Right renal pelvis (tissue), 4 donors: ENCODE measurements around the gene ADARB2. TPM values are rescaled to one million over a fixed set of nuclear protein-coding genes. Genes with fewer than 3 reads are reported as not detected.

Source experiments
- DNase-seq, 4 donors: peaks; one replicate each; pipeline ENCODE4 v3.0.0-alpha.2; 2013; ENCODE audit warnings: low read depth in 4 of 4, low spot score in 3 of 4, missing footprints in 1 of 4
- polyA plus RNA-seq, 4 donors: library from polyadenylated mRNA; unstranded; fragments of 120-200 nt; gene quantifications; one replicate each; pipeline ENCODE4 v1.2.1, GENCODE V29; 2013; ENCODE audit not compliant: insufficient read length in 4 of 4

ADARB2 gene
- polyA plus RNA-seq, 4 donors: 0.90 to 1.8 (median 1.4) TPM

DNA sequence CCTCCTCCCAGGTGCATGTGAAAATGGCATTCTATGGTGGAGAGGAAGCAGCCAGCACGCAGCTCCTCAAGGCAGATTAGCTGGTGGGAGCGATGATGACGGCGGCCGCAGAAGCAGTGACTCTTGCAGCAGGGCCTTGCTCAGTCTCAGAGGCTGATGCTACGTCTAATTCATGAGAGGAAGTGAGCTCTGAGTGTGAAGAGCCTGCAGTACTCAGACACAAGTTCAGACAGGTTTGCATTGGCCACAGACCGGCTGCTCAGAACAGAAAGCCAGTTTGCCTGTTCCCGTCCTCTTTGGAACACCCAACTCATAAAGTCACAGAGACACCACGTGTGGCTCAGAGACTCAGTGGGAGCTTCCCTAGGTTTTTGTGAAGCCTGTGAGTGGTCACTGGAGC lies 136.5 kb downstream of the ADARB2 start:
- DNase-seq: no peak

DNA sequence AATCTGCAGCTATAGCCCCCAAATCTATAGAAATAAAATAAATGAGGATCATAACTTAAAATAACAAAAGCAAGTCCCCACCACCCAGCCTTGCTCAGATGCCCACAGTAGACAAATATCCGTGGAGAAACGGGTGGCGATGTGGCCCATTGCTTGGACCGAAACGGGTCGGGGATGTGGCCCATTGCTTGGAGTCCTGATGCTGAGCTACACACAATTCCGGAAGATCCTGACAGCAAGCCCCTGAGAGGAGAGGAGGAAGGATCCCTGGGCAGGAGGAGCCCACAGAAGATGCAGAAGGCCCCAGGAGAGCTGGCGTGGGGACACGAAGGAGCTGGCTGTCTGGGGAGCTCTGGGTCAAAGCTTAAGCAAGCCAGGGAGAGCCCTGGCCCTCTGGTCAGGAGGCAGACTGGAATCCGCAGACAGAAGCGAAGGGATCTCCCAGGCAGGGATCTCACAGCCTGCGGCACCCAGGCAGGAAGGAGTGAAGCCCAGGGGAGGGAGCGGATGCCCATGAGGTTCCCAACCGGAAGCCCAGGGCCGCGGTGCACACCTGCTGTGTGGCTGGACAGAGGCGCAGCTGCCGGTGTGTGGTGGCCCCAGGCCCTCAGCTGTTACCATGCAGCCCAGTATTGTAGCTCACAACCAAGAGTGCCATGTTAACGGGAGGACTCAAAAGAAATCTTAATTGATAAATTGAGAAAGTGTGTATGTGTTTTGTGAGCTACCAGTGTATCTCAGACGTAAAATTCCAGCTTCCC lies 138.8 kb downstream of the ADARB2 start:
- DNase-seq: no peak

DNA sequence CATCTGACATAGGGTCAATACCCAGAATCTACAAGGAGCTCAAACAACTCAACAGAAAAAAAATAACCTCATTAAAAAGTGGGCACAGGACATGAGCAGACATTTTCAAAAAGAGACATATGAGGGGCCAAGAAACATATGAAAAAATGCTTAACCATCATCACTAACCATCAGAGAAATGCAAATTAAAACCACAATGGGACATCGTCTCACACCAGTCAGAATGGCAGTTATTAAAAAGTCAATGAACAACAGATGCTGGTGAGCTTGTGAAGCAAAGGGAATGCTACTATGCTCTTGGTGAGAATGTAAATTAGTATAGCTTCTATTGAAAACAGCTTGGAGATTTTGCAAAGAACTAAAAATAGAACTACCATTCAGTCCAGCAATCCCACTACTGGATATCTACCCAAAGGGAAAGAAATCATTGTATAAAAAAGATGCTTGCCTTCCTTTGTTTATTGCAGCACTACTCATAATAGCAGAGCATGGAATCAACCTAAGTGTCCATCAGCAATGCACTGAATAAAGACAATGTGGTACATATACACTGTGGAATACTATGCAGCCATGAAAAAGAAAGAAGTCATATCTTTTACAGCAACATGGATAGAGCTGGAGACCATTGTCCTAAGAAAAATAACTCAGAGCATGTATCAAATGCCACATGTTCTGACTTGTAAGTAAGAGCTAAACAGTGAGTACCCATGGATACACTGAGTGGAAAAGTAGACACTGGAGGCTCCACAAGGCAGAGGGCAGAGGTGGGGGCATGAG lies 139.8 kb downstream of the ADARB2 start:
- no peak for DNase-seq

DNA sequence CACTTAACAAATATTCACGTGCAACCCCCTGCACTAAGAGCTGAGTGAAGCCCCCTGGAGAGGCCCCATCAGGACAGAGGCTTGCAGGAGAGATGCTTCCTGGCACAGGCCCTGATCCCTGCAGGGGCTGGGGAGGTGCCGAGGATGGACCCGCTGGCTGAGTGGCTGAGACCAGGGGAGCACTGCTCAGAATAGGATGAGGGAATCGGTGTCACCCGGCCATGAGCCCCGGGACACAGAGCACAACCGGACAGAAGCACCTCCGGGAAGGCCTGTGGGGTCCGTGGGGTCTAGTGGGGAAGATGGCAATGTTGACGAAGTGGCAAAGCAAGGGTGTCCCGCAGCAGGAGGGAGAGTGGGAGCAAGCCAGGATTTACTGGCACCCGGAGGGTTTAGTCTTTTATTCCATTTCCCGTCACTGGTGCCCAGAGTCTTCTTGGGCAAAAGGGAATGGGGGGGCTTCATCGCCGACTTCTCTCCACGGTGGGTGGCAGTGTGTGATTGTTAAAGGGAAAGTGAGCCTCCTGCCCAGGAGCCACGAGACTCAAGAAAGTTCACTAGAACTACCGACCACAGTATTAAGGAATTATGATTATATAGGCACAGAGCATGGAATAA lies 140.7 kb downstream of the ADARB2 start:
- no peak for DNase-seq

DNA sequence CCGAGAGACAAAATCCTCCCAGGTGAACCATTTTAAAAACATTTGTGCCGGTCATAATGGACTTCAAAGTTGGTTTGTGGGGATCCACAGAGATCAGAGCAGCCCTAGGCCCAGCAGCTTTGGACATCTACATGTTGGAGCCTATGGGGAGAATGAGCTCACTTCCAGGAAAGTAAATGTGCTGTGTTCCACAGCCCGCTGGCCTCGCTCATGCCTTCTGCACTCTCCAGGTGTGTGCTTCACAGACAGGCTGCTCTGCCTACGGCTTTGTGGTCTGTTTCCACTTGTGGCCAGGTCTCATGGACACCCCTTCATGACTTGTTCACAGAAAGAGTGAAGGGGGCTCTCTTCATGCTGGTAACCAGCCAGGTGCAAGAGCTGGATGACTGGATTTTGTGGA lies 141.6 kb downstream of the ADARB2 start:
- DNase-seq: no peak

DNA sequence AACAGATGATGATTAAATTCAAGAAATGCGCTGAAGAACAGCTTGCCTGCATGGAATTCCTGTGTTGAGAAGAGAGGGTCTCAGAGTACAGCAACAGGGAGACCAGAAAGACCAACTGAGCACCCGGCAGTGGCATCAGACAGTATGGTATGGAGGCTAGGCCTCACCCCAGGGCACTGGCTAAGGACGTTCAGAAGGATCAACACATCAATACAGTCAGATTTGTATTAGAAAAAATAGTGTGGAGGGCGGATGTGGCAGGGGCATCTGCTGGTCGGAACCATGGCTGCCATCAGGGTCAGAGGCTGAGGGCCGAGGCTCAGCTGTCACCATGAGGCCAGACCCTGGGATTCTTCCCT lies 142.1 kb downstream of the ADARB2 start:
- no peak for DNase-seq

DNA sequence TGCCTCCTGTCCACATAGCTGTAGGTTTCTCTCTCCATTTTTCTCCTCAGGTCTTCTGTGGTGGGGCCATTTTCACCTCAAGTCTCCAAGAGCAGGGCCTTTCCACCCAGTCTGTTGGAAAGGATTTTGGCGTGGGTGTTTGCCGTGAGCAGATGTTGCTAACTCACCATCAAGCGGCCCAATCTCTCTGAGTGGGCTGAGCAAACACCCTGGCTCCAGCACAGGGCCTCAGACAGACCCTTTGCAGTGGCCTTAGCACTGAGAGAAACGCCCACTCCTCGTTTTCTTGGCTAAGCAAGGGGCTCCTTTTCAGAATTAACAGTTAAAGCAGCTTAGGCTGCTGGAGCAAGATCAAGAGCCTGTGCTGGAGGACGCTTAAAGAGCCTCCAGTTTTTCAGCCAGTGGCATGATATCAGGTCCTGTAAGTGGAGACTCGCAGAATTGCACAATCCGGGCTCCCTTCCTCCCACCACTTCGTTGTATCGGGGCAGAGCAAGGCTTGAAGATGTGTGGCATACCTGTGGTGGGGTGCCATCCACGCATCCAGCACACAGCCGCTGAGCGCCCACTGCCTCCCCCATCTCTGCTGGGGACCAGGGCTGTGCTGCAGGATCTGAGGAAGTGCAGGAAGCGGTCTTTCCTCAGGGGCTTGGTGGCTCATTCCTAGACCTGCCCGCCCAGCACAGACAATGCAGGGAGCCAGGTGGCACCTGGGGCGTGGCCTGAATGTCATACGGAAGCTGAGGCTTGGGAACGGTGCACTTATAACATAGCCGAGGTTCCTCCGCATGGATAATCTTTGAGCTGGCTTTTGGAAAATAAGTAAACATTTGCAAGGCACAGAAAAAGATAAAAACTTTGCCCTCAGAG lies 142.7 kb downstream of the ADARB2 start:
- DNase-seq: no peak

DNA sequence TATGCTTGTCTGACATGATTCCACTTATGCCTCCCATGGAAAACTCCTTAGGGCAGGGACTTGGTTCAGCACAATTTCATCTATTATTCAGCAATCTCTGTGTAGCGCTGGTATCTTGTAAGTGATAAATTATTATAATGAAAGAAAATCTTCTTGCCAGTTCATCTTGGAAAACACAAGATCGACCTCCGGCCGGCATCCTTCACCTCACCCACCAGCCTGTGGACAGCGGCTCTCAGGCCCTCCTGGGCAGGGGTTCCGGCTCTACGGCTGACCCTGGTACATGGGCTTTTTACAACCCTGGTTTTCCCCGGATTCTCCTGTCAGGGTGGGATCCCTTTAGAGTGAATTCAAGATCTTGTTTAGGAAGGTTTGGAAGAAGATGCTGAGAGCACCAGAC lies 145.6 kb downstream of the ADARB2 start:
- DNase-seq: no peak

DNA sequence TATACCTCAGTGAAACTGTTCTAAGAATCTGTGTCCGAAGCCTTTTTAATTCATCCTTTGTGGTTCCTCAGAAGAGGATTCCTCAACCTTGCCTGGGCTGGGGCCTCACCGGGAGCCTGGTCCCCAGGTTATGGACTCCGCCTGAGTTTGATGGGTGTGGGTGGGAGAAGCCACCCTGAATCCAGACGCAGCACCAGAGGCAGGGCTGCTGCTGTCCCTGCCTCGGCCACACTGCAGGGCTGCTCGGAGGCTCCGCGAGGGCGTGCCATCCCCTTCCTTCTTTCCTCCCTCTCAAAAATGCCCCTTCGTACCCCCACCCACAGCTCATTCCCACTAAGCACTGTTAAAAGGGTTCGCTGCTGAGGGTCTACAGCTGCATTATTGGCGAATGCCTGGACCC lies 146.3 kb downstream of the ADARB2 start:
- no peak for DNase-seq

DNA sequence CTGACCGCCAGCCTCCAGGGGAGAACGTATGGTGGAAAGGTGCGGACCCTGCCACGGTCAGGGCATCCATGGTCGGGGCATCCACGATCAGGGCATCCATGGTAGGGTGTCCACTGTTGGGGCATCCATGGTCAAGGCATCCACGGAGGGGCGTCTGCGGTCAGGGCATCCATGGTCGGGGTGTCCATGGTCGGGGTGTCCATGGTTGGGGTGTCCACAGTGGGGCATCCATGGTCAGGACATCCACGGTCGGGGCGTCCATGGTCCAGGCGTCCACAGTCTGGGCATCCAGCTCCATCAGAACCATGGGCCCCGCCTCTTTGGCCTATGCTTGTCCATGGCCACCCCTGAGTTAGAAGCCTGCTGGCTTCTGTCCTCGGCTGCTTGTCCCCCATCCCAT lies 148.1 kb downstream of the ADARB2 start:
- no peak for DNase-seq

DNA sequence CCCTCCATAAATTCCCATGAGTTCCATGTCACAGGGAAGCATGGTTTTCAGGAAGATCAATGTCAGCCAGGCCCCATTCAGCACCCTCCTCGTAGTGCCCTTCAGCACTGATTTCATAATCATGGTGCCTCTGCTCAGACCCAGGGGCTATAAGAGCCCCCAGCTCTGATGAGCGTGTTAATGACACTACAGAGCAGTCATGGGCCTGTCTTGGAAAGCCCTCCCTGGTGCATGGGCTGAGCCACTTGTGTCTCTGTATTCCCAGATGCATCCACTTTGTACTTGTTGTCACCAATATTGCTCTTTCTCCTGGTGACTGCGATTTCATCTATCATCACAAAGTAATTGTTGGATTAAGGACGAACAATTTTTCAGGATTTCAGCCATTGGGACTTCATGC lies 154.6 kb downstream of the ADARB2 start:
- no peak for DNase-seq

DNA sequence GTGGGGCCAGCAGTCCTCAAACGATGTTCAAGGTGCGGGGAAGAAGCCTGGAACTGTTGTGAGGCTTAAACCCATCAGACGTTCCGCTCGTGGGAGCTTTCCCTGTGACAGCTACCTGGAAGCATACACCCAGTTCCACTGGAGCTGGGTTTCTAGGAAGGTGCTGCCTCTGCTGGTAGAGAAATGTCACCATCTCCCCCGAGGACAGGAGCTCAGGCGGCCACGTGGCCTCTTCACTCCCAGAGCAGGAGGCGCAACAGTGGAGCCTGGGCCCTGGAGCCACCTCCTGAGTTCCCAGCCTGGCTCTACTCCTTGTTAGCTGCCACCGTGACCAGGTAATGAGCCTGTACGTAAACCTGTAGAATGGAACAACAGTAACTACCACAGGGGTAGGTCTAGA lies 156.1 kb downstream of the ADARB2 start:
- DNase-seq: no peak

DNA sequence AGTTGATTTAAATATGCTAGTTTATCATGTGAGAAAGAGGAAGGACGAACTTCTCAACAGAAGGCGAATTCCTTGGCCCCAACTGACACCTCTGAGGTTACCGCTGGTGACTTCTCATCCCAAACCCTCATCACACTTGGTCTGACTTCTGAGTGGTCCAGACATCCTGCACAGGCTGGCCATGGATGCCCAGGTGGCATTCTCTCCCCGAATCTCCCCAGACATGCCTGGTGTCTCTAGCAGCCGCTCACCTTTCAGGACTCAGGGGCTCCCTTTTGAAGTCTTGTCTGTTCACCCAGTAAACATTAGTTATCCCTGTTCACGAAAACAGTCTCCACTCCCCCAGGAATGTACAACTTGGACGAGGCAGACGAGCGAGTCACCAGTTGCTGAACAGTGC lies 157.7 kb downstream of the ADARB2 start:
- no peak for DNase-seq

DNA sequence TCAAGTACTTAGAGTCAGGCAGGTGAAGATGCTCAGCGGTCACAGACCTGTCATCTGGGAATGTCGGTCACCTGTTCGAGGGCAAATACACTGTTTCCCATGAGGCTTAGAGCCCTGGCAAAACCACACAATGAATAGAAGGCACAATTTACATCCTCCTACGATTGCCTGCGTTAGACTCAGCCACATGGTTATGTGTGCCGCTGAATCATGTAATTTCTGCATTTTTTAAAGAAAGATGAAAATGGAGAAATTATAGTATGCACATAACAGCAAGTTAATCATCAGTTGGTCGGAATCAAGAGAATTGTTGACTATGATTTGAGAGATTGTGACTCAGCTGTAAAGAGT lies 158.2 kb downstream of the ADARB2 start:
- DNase-seq: no peak

DNA sequence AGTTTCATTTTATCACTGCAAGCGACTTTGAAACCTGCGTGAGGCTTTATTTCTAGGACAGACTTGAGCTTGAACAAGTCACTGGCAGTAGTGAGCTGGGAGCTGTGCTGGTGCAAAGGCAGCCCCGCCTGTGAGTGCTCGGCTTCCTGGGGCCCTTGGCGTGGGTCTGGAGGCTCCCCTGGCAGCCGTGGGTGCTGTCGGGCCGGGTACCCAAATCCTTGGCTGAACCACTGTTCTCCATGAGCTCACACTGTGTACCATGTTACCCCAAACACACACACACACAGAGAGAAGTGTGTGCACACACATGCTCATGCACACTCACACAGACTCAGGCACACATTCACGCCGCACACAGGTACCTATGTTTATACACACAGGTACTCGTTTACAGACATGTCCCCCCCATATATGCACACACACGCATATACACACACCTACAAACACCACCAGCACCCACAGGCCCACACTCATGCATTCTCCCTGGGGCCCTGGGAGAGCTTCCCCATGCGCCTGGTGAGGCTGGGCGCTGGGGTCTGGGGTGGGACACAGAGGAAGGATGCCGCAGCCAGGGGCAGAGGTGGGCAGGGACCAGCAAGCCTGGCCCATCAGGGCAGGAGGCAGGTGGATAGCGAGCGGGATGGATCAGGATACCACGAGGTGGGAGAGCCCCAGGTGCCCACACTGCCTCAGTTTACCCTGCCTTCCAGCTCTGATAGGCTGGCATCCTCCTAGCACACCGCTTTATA lies 158.8 kb downstream of the ADARB2 start:
- DNase-seq: no peak

DNA sequence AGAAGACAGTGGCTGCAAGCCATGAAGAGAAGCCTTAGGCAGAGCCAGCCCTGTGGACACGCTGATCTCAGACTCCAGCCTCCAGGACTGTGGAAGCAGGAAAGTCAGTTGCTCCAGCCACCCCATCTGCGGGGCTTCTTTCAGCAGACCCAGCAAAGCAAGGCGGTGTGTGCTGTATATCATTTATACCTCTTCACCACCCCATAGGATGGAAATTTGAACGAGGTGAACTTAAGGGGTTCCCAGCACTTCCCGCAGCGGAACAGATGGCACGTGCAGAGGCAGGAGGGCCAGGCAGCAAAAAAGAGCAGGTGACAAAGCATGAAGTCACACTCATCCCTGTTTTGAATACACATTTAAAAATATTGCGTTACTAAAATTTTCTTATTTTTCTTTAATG lies 159.4 kb downstream of the ADARB2 start:
- no peak for DNase-seq

DNA sequence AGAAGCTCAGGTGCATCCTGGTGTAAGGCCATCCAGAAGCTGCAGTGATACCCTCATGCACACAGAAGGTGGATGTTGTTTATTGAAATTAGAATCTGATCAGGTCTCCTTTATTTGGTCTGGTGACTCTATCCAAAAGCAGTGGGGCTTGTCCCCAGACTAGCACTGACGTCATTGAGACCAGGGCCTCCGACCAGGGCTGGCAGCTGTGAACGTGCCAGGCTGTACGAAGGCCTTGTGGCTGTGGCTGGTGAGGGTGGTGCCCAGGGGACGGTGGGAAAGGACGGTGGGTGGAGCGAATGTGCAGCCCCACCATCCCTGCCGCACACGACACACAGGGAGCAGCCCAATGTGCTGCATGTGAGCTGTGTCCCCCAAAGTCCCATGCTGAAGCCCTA lies 160.0 kb downstream of the ADARB2 start:
- no peak for DNase-seq

DNA sequence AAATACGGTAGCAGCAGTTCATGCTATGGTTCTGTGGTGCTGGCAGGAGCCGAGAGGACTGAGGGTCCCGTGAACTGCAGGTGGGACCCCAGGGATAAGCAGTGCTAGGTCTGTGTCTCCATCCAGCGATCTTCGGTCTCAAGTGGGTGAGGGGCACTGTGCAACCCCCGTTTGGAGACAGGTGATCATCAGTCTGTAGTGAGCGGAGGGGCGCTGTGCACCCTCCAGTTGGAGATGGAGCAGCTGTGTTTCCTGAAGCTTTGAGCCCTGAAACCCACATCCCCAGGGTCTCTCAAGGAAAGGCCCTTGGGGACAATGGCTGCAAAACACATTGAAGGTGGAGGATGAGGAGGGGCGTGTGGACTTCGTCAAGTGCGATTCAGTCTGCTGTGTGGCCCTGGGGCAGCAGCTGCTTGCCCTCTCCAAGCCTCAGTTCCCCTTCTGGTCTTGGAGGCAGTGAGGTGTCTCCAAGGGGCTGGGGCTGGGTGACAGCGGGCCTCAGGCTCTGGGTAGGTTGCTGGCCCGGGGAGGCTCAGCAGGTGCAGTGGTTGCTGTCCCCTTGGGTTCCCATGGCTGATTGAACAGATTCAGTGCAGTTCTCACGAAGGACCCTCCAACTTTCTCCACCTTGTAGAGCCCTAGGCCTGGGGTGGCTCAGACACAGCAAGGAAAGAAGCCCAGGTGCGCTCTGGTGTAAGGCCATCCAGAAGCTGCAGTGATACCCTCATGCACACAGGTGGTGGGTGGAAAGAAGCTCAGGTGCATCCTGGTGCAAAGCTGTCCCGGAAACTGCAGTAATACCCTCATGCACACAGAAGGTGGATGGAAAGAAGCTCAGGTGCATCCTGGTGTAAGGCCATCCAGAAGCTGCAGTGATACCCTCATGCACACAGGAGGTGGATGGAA lies 160.6 kb downstream of the ADARB2 start:
- no peak for DNase-seq

DNA sequence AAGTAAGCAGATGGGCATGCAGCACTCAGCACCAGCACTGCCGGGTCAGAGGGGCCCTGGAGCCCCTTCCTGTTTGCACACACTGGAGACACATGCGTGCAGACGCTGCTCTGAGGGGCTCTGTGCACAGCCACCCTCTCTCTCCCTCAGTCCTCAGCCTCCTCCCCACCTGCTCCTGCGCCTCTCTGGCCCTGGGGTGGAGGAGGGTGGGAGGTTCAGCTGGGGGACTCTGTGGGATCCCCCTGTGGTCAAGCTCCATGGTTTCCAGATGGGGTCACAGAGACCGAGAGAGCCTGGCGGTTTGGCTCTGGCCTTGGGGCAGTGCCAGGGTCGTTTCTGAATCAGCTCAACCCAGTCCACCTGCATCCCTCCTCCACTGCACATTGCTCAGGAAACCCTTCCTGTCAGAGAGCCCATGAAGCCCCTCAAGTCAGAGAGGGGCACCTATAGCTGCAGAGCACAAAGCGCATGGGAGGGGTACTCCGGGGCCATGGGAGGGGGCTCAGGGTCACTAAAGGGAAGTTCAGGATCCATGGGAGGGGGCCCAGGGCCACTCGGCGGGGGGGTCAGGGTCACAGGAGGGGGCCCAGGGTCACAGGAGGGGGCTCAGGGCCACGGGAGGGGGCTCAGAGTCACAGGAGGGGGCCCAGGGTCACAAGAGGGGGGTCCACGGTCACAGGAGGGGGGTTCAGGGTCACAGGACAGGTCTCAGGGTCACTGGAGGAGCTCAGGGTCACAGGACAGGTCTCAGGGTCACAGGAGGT lies 161.7 kb downstream of the ADARB2 start:
- DNase-seq: no peak
